Stimulated activated CD8-positive, alpha-beta memory T cell treated with anti-CD3 and anti-CD28 coated beads, Interleukin-2, amount 100 ng/mL, for 48 hours (primary cell): ENCODE measurements around the gene NEDD4.
"Not testable (repeated sequence)": the region's sequence is repeated elsewhere in the genome, so short reads cannot be mapped to it uniquely, and the experiment has no call there.

Experiments
- DNase-seq, 2 donors: peaks; one replicate each; pipeline ENCODE4 v3.0.0-alpha.2; 2020; ENCODE audit warnings: low read depth in 2 of 2

The NEDD4 gene

DNA sequence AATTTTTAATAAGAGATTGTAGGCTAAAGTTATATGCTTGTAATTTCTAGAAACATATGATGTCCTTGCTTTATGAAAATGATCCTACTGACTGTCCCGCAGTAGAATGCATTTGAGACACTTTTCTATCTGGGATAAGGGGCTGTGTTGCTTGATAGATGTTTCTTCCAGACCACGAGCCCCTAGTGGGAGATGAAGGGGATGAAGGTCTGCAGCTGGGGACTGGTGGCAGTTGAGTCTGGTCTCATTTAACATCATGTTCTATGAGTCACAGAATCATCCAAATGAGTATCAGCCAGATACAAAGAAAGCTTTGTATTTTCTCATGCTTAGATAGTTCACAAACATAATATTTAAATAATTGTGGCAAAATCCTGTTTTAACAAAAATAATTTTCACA is 166.2 kb downstream of the NEDD4 start:
- no peak for DNase-seq

GRCh38 chr15:55824857-55825613 is 168.4 kb downstream of the NEDD4 start:
- no peak for DNase-seq

DNA sequence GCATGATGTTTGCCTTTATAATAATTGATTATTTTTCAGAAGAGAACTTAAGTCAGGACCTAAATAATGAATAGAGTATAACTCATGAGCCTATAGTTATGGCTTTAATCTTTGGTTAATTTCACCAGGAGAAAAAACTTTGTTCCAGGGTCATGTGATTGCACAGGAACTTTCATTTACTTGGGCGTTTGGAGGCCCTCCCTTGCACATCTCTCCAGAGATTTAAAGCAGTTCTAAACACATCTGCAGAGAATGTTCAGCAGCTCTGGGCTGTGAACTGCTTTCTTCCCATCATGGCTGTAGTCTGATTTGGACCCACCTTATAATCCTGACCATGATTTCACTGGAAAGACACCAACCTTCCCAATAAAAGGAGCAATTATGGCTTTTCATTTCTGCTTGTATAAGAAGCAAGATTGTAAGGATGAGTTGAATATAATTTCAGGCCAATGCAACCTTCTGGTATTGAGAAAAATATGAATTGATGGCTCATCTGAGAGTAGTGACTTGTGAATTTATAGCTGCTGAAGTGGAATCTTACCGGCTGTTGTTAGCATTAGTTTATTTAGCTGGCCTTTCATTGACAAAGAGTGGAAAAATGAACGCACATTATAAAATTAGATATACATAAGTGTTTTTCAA is 169.6 kb downstream of the NEDD4 start:
- DNase-seq: no peak

DNA sequence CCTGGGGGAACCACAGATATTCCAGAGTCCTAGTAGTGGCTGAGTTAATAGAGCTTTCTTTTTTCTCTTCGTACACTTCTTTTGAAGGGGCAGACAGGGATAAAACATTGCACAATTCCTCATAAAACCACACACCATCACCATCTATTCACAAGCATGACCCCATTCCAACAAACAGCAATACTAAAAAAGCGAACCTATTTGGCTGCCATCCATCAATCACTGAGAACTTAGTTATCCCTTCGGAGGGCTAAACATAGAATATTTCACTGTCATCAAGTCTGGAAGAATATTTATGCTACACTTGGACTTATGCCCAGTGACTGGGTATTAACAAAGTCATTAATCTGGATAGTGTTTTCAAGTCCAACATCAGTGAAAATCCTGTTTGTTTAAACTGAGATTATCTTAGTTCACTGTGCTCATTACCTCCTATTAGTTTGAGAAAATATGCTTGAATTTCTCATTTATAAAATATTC is 170.2 kb downstream of the NEDD4 start:
- no peak for DNase-seq

DNA sequence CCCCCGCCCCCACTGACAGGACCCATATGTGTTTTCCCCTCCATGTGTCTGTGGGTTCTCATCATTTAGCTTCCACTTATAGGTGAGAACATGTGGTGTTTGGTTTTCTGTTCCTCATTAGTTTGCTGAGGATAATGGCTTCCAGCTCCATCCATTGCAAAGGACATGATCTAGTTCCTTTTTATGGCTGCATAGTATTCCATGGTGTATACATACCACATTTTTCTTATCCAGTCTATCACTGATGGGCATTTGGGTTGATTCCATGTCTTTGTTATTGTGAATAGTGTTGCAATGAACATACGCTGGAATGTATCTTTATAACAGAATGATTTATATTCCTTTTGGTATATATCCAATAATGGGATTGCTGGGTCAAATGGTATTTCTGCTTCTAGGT is 171.7 kb downstream of the NEDD4 start:
- DNase-seq: not testable (repeated sequence)

GRCh38 chr15:55820043-55820442 is 173.4 kb downstream of the NEDD4 start:
- no peak for DNase-seq

DNA sequence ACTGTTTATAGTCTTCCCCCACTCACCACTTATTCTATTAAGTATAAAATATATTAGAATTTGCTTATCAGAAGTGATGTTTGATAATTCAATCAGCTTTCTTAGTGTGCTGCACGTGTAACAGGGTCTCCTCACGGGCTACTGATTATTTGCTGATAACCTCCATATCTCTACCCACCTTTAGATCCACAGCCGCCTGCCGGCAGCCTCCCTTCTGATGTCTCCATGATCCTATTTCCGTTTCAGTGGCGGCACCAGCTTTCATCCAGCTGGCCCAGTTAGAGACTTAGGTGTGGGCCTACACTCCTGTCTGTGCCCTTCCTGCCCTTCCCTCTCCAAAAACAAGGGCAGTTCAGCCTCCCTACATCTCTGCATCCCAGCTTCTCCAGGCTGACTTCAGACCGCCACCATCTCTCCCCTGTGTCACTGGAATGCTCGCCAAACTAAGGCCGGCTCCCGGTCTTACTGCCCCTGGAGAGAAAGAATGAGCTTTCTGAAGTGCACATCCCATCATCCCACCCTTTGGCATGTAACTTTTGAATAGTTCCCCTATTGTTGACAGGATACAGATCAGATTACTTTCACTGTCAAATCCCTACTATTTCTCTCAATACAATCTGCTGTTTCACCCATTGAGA is 173.9 kb downstream of the NEDD4 start:
- no peak for DNase-seq

- DNase-seq: no peak
Measured at GRCh38 chr15:55816017-55816416, 177.4 kb downstream of the NEDD4 start.

- DNase-seq: no peak
Measured at GRCh38 chr15:55802600-55803376, 190.6 kb downstream of the NEDD4 start.

DNA sequence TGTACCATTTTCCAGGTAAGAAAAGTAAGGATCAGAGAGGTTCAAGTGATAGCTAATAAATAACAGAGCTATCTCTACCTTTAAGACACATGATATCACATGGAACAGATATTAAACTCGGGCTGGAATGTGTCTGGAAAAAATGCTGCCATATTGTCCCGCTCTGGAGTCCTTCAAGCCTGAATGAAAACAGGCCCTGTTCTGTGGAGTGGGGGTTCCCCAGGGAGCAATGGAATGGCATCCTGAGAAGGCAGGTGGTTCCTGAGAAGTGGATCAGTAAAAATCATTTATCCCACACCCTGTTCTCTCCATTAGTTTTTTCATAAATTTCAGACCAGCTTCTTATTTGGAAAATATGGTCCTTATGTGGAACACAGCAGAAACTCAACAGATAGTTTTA is 193.2 kb downstream of the NEDD4 start:
- no peak for DNase-seq

DNA sequence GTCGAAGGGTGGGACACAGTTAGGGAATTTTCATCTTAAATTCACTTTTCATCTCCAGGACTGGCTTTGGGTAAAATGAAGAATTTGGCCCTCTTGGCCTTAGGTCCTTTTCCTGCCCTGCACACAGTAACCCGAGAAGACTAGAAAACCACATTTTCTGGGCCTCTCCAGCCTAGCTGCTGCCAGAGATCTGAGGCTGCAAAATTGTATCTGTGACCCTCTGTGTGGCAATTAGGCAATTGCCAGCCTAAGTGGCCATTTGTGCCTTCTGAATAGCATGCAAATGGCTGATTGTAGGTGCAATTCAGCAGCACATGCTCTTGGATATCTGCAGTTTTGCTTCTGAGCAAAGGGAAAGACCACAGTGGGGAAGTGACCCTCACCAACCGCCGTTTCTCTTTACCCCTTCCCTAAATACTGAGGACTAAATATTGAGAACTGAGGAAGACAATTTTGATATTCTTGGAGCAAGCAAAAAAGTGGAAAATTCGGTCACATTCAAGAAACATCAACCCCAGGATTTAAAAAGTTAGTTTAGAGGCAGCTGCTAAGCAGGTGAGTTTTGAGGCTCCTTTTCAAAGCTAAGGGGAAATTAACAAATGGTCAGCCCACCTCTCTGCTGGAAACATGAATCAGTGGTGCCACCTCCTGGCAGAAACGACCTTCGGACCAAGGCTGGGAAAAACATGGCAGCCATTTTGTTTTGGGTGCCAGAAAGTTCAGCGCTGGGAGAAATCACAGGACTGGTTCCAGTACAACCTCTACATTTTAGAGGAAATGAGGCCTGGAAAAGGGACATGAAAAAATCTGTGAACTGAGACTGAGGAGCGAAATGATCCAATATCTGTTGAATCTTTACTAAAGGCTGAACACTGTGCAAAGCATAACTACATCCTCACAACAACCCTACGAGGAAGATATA is 193.9 kb downstream of the NEDD4 start:
- DNase-seq: peak; percentile 10 to 13

GRCh38 chr15:55796321-55796965 is 197.0 kb downstream of the NEDD4 start:
- no peak for DNase-seq

GRCh38 chr15:55795031-55795430 is 198.4 kb downstream of the NEDD4 start:
- DNase-seq: no peak

- no peak for DNase-seq
Measured at GRCh38 chr15:55791551-55792400, 201.6 kb downstream of the NEDD4 start.

- peak; percentile 41 to 54 for DNase-seq
Measured at GRCh38 chr15:55789066-55789660, 204.2 kb downstream of the NEDD4 start.

GRCh38 chr15:55786341-55786740 is 207.1 kb downstream of the NEDD4 start:
- DNase-seq: no peak

GRCh38 chr15:55785593-55785992 is 207.8 kb downstream of the NEDD4 start:
- not testable (repeated sequence) for DNase-seq

- DNase-seq: no peak
Measured at GRCh38 chr15:55784286-55784685, 209.1 kb downstream of the NEDD4 start.

- DNase-seq: no peak
Measured at GRCh38 chr15:55782901-55783300, 210.5 kb downstream of the NEDD4 start.
